Activated CD8-positive, alpha-beta T cell treated with anti-CD3 and anti-CD28 coated beads for 36 hours (primary cell): Measurements from ENCODE around the gene RAD51B. TPM values are rescaled to one million over a fixed set of nuclear protein-coding genes. Genes with fewer than 3 reads are reported as not detected.

Source experiments
- ATAC-seq: fragments of 200-7000 bp; cut with Tn5 transposase; one replicate; pipeline ENCODE4 v1.10.0; 2021; ENCODE audit warnings: mild to moderate bottlenecking, moderate library complexity
- CTCF ChIA-PET: fragments of 350-600 bp; sonication (Branson Sonifier 250); formaldehyde crosslinking; loops from one replicate; lab custom pipeline; 2021; ENCODE audit warnings: antibody characterized with exemption; lab: Charles Lee
- POLR2A ChIA-PET: fragments of 350-600 bp; sonication (Branson Sonifier 250); formaldehyde crosslinking; loops from one replicate; lab custom pipeline; 2021; ENCODE audit warnings: antibody characterized with exemption; lab: Charles Lee
- DNase-seq: peaks from one replicate; pipeline ENCODE4 v3.0.0-alpha.2; 2020
- H3K27ac Mint-ChIP-seq: one replicate; pipeline ENCODE4 v1.8.0; 2021; ENCODE audit warnings: mild to moderate bottlenecking, mixed read lengths
- H3K27me3 Mint-ChIP-seq: one replicate; pipeline ENCODE4 v1.8.0; 2021; ENCODE audit warnings: mixed read lengths
- H3K36me3 Mint-ChIP-seq: one replicate; pipeline ENCODE4 v1.8.0; 2021; ENCODE audit warnings: low read depth, mixed read lengths
- H3K4me1 Mint-ChIP-seq: one replicate; pipeline ENCODE4 v1.8.0; 2021; ENCODE audit warnings: low read depth, mixed read lengths
- H3K4me3 Mint-ChIP-seq: one replicate; pipeline ENCODE4 v1.8.0; 2021; ENCODE audit warnings: mild to moderate bottlenecking, moderate library complexity, mixed read lengths
- H3K9me3 Mint-ChIP-seq: one replicate; pipeline ENCODE4 v1.8.0; 2021; ENCODE audit warnings: mixed read lengths
- intact Hi-C: fragments of 100-400 bp; cut with micrococcal nuclease; formaldehyde crosslinking; loops from one replicate; pipeline ENCODE4 v1.10.0; 2022
- total RNA-seq, 2 experiments: library from RNA; stranded (reverse); gene quantifications; one replicate each; pipeline ENCODE4 v1.2.3, GENCODE V29; 2021
- TF ChIP-seq, protein P1 (sequence below): fragments of 200-600 bp; IDR thresholded peaks from one replicate; pipeline ENCODE4 v1.8.0; 2022; ENCODE audit warnings: antibody characterized with exemption, mild to moderate bottlenecking

Gene RAD51B
- total RNA-seq, 2 experiments from 2014 or later = 38.2 to 40.6 TPM

DNA sequence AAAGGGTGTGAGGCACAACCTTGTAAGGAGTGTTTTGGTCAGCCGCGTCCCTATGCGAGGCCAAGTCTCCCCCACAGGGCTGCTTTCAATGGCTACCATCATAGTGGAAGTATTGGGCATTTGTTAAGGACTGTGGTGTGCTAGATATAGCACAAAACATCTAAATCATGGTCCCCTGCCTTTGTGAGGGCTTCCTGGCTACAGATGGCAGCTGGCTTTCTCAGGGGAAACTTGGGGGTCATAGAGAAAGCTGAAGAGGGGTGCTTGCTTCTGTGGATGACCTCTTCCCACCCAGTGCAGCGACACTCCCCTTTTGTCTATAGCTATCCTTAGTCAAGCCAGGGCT lies 657.5 kb downstream of the RAD51B start:
- CTCF ChIA-PET = no interaction called here
- intact Hi-C loops = no loop called here
- H3K4me3 Mint-ChIP-seq = no peak overlapping the region
- TF ChIP-seq, protein P1, sequence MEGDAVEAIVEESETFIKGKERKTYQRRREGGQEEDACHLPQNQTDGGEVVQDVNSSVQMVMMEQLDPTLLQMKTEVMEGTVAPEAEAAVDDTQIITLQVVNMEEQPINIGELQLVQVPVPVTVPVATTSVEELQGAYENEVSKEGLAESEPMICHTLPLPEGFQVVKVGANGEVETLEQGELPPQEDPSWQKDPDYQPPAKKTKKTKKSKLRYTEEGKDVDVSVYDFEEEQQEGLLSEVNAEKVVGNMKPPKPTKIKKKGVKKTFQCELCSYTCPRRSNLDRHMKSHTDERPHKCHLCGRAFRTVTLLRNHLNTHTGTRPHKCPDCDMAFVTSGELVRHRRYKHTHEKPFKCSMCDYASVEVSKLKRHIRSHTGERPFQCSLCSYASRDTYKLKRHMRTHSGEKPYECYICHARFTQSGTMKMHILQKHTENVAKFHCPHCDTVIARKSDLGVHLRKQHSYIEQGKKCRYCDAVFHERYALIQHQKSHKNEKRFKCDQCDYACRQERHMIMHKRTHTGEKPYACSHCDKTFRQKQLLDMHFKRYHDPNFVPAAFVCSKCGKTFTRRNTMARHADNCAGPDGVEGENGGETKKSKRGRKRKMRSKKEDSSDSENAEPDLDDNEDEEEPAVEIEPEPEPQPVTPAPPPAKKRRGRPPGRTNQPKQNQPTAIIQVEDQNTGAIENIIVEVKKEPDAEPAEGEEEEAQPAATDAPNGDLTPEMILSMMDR = no peak
- no peaks in the 10 kb centered on the region for H3K9me3 Mint-ChIP-seq
- DNase-seq (no peak), ATAC-seq (no peak)
- POLR2A ChIA-PET = no interaction called here
- peaks cover 16% of the 10 kb centered on the region for H3K4me1 Mint-ChIP-seq
- no peaks in the 10 kb centered on the region for H3K27me3 Mint-ChIP-seq
- no peak overlapping the region for H3K27ac Mint-ChIP-seq
- H3K36me3 Mint-ChIP-seq = no peaks in the 10 kb centered on the region

DNA sequence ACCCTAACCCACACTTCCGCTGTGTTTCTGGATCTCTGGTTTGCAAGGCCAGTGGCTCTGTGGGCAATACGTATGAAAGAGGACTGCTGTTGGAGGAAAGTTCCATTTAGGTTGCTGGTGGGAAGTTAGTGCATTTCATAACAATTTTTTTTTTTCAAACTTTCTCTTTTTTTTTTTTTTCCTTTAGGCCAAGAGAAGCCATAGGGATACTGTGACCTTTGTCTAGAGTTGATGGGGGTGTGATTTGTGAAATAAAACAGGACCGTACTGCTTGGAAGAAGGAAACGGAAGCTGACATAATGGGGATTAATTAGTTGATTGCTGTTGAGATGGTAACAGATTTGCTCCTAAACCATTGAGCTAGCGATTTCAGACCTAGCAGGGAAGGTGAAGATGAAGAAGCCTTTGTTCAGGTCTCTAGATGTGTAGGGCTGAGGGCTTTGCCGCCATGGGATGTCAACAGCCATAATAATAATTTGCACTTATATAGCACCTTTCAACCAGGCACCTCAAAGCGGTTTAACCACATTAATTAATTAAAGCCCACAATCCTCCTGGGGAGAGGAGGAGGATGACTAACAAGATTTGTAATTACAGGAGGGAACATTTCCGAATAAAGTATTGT lies 658.0 kb downstream of the RAD51B start:
- CTCF ChIA-PET = no interaction called here
- Mint-ChIP-seq H3K27me3 (no peaks in the 10 kb centered on the region), H3K9me3 (no peaks in the 10 kb centered on the region), H3K27ac (no peak overlapping the region), H3K36me3 (no peaks in the 10 kb centered on the region), H3K4me1 (peaks cover 19% of the 10 kb centered on the region), H3K4me3 (no peak overlapping the region)
- DNase-seq (no peak), ATAC-seq (no peak)
- intact Hi-C loops = no loop called here
- TF ChIP-seq, protein P1 = no peak
- POLR2A ChIA-PET = interaction anchor here (0.7 kb wide), 1 partner anchor 208 kb away, joined by 3 read pairs; no protein-coding TSS in a partner anchor

- ATAC-seq (no peak), DNase-seq (no peak)
- no peak overlapping the region for H3K27ac Mint-ChIP-seq
- no peak overlapping the region for H3K4me3 Mint-ChIP-seq
- no peaks in the 10 kb centered on the region for H3K9me3 Mint-ChIP-seq
- intact Hi-C loops = no loop called here
- no peaks in the 10 kb centered on the region for H3K27me3 Mint-ChIP-seq
- peaks cover 36% of the 10 kb centered on the region for H3K4me1 Mint-ChIP-seq
- POLR2A ChIA-PET = no interaction called here
- CTCF ChIA-PET = no interaction called here
- TF ChIP-seq, protein P1 = no peak
- peaks cover 2% of the 10 kb centered on the region for H3K36me3 Mint-ChIP-seq
Observed at GRCh38 chr14:68479247-68479646, 659.7 kb downstream of the RAD51B start.

DNA sequence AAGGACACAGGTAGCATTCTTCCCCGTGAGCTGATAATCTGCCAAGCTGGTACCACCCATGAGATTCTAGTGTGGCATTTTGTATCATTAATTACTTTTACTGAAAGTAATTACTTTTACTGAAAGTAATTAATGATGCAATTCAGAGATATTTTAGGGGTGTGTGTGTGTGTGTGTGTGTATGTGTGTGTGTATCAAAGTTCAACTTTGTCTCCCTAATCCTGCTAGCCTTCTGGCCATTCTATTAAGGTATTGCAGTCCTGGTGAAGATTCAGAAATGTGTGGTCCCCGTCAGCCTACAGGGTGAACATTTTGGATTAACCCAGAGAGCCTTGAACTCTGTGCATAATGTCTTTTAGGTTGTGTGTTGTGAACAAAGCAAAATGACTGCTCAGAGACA lies 662.4 kb downstream of the RAD51B start:
- DNase-seq (no peak), ATAC-seq (no peak)
- TF ChIP-seq, protein P1 = no peak
- intact Hi-C loops = no loop called here
- Mint-ChIP-seq H3K4me3 (no peak overlapping the region), H3K9me3 (no peaks in the 10 kb centered on the region), H3K27ac (no peak overlapping the region), H3K4me1 (peaks cover 56% of the 10 kb centered on the region), H3K27me3 (no peaks in the 10 kb centered on the region), H3K36me3 (peaks cover 2% of the 10 kb centered on the region)
- ChIA-PET POLR2A (no interaction called here), CTCF (no interaction called here)

GRCh38 chr14:68482772-68483395 lies 663.3 kb downstream of the RAD51B start:
- ATAC-seq (no peak), DNase-seq (no peak)
- H3K27me3 Mint-ChIP-seq = no peaks in the 10 kb centered on the region
- POLR2A ChIA-PET = interaction anchor here (1.2 to 1.5 kb wide), 2 partner anchors 86 to 334 kb away, joined by 3 read pairs; no protein-coding TSS in a partner anchor
- peaks cover 59% of the 10 kb centered on the region for H3K4me1 Mint-ChIP-seq
- CTCF ChIA-PET = interaction anchor here (1.1 to 2.3 kb wide), 5 partner anchors 8 to 334 kb away, joined by 3 to 12 read pairs (median 5); no protein-coding TSS in a partner anchor
- H3K9me3 Mint-ChIP-seq = no peaks in the 10 kb centered on the region
- H3K27ac Mint-ChIP-seq = no peak overlapping the region
- H3K36me3 Mint-ChIP-seq = peaks cover 2% of the 10 kb centered on the region
- no peak overlapping the region for H3K4me3 Mint-ChIP-seq
- TF ChIP-seq, protein P1 = no peak
- intact Hi-C loops = no loop called here
